ENCODE results near the gene DTD1.

Gene DTD1

GRCh38 chr20:18645851-18646250, 58.0 kb downstream of the DTD1 start:
- in situ Hi-C loops (cut with HindIII; ENCODE audit: low sequenced_read_pairs), result loop anchor here (25.0 kb wide), 1 partner anchor 1016 kb away; no protein-coding TSS in a partner anchor
- no peak overlapping the region for H3K4me3 ChIP-seq (ENCODE audit: low read depth, low read length)
- no peak for TF ChIP-seq CTCF (IDR thresholded peaks at IDR 0.05; ENCODE audit: low read depth, low read length, missing control alignments)
- no peak for DNase-seq (ENCODE audit: low read depth)

- DNase-seq (ENCODE audit: low read depth), result no peak
- in situ Hi-C loops (cut with HindIII; ENCODE audit: low sequenced_read_pairs), result loop anchor here (25.0 kb wide), 1 partner anchor 1015 kb away; no protein-coding TSS in a partner anchor
- no peak overlapping the region for H3K4me3 ChIP-seq (ENCODE audit: low read depth, low read length)
- no peak for TF ChIP-seq CTCF (IDR thresholded peaks at IDR 0.05; ENCODE audit: low read depth, low read length, missing control alignments)
Measured at GRCh38 chr20:18647777-18648176, 59.9 kb downstream of the DTD1 start.

- DNase-seq (ENCODE audit: low read depth), result no peak
- H3K4me3 ChIP-seq (ENCODE audit: low read depth, low read length), result no peak overlapping the region
- in situ Hi-C loops (cut with HindIII; ENCODE audit: low sequenced_read_pairs), result no loop called here
Measured at GRCh38 chr20:18650224-18650623, 62.4 kb downstream of the DTD1 start.

GRCh38 chr20:18653736-18654447, 66.0 kb downstream of the DTD1 start:
- in situ Hi-C loops (cut with HindIII; ENCODE audit: low sequenced_read_pairs), result no loop called here
- no peak overlapping the region for H3K4me3 ChIP-seq (ENCODE audit: low read depth, low read length)
- no peak for DNase-seq (ENCODE audit: low read depth)
- no peak for TF ChIP-seq CTCF (IDR thresholded peaks at IDR 0.05; ENCODE audit: low read depth, low read length, missing control alignments)

More at GRCh38 chr20:18650224-18650623, 62.4 kb downstream of the DTD1 start:
- TF ChIP-seq CTCF (IDR thresholded peaks at IDR 0.05; ENCODE audit: low read depth, low read length, missing control alignments), result no peak

GRCh38 chr20:18654448-18654773, 66.6 kb downstream of the DTD1 start:
- no peak for DNase-seq (ENCODE audit: low read depth)
- in situ Hi-C loops (cut with HindIII; ENCODE audit: low sequenced_read_pairs), result no loop called here
- TF ChIP-seq CTCF (IDR thresholded peaks at IDR 0.05; ENCODE audit: low read depth, low read length, missing control alignments), result no peak
- no peak overlapping the region for H3K4me3 ChIP-seq (ENCODE audit: low read depth, low read length)

GRCh38 chr20:18657575-18657974, 69.7 kb downstream of the DTD1 start:
- no peak for DNase-seq (ENCODE audit: low read depth)
- H3K4me3 ChIP-seq (ENCODE audit: low read depth, low read length), result no peak overlapping the region
- no peak for TF ChIP-seq CTCF (IDR thresholded peaks at IDR 0.05; ENCODE audit: low read depth, low read length, missing control alignments)
- in situ Hi-C loops (cut with HindIII; ENCODE audit: low sequenced_read_pairs), result no loop called here
